Ectodermal cell (in vitro differentiated cells): ENCODE results near the gene DUSP28.

Experiments
- H3K27ac ChIP-seq: 2 replicates; pipeline ENCODE4 v1.7.0; 2013; ENCODE audit warnings: mild to moderate bottlenecking, low read depth, low read length; ENCODE audit not compliant: insufficient read depth, poor library complexity, severe bottlenecking
- H3K27me3 ChIP-seq: 2 replicates; pipeline ENCODE4 v1.7.0; 2013; ENCODE audit warnings: mild to moderate bottlenecking, low read length; ENCODE audit not compliant: insufficient read depth, control insufficient read depth, poor library complexity, severe bottlenecking
- H3K36me3 ChIP-seq: one replicate; pipeline ENCODE4 v1.7.0; 2013; ENCODE audit warnings: low read length; ENCODE audit not compliant: control insufficient read depth, insufficient read depth
- H3K4me1 ChIP-seq: one replicate; pipeline ENCODE4 v1.7.0; 2013; ENCODE audit warnings: low read length; ENCODE audit not compliant: control insufficient read depth, insufficient read depth
- H3K4me3 ChIP-seq: 2 replicates; pipeline ENCODE4 v1.7.0; 2013; ENCODE audit warnings: low read depth, low read length, control low read depth; ENCODE audit not compliant: insufficient read depth
- H3K9me3 ChIP-seq: 2 replicates; pipeline ENCODE4 v1.7.0; 2013; ENCODE audit warnings: mild to moderate bottlenecking, low read length, moderate library complexity; ENCODE audit not compliant: control insufficient read depth
- WGBS, 2 experiments: methylation state at CpG; one replicate each; pipeline ENCODE4 v1.1.7; 2013; ENCODE audit warnings: missing lambda C conversion rate in 2 of 2; 5-methylcytosine and 5-hydroxymethylcytosine counted together

Gene DUSP28

DNA sequence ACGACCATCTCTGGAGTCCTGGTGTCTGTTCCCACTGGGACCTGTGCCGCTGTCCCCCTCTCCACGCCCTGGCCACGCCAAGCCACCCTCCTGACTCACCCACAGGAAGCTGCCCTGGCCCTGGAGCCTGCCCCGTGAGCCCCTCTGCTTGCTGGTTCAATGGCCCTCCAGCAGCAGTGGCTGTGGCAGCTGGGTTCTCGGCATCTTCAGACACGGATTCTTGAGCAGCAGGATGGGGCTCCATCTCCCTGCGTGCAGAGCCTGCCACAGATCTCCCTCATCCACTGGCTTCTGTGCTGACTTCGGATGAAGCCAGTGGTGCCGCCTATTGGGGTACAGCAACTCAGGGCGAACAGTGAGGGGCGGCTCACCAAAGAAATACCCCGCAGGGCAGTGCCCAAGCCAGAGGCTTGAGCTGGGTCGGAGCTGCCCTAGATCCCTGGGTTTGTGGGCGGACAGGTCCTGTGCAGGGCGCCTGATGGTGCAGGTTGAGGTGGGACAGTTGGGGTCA lies 40.3 kb downstream of the DUSP28 start:
- Histone ChIP-seq H3K4me3 (no peak overlapping the region), H3K9me3 (no peaks in the 10 kb centered on the region), H3K36me3 (no peaks in the 10 kb centered on the region), H3K27me3 (no peaks in the 10 kb centered on the region), H3K27ac (no peak overlapping the region), H3K4me1 (peaks cover 3% of the 10 kb centered on the region)
- 94% methylated on average over 16 of the region's 16 CpGs for WGBS, 2 experiments

GRCh38 chr2:240601061-240601830 lies 41.1 kb downstream of the DUSP28 start:
- no peak overlapping the region for H3K27ac ChIP-seq
- H3K36me3 ChIP-seq, result no peaks in the 10 kb centered on the region
- no peaks in the 10 kb centered on the region for H3K27me3 ChIP-seq
- H3K4me3 ChIP-seq, result no peak overlapping the region
- H3K4me1 ChIP-seq, result peaks cover 3% of the 10 kb centered on the region
- WGBS, 2 experiments, result 88 to 89% methylated on average over 20 of the region's 20 CpGs
- no peaks in the 10 kb centered on the region for H3K9me3 ChIP-seq

- Histone ChIP-seq H3K4me1 (peaks cover 3% of the 10 kb centered on the region), H3K27me3 (no peaks in the 10 kb centered on the region), H3K36me3 (no peaks in the 10 kb centered on the region), H3K9me3 (no peaks in the 10 kb centered on the region), H3K4me3 (no peak overlapping the region), H3K27ac (no peak overlapping the region)
- WGBS, 2 experiments, result 95% methylated on average over 11 of the region's 11 CpGs
These were observed 41.6 kb downstream of the DUSP28 start for GRCh38 chr2:240601831-240602160.

DNA sequence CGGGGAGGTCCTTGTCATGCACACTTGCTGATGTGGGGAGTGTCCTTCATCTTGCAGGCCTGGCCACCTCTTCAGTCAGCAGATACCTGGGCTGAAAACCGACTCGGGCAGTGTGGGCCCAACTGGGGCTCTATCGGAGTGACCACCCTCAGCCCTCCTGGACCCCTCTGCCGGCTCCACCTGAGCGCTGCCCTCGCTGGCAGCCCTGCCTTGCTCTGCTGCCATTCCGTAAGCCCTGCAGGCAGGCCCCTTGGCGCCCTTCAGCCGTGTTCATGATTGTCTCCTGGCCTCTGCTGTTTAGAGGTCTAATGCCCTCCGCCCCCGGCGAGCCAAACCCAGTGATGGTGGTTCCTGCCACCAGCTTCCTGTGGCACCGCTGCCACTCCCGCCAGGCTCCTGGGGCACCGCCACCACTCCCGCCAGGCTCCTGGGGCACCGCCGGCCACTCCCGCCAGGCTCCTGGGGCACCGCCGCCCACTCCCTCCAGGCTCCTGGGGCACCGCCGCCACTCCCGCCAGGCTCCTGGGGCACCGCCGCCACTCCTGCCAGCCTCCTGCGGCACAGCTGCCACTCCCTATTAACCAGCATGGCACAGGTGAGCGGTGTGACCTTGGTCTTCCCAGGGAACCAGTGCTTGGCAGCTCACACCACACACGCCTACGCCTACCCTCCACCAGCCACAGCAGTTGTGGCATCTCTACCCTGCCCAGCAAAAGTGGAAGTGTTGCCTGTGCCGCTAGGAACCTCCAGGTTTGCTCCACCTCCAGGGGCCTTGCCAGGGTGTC lies 42.3 kb downstream of the DUSP28 start:
- Histone ChIP-seq H3K27me3 (no peaks in the 10 kb centered on the region), H3K9me3 (no peaks in the 10 kb centered on the region), H3K36me3 (no peaks in the 10 kb centered on the region), H3K27ac (no peak overlapping the region), H3K4me3 (no peak overlapping the region), H3K4me1 (peaks cover 3% of the 10 kb centered on the region)
- WGBS, 2 experiments, result 91 to 92% methylated on average over 32 of the region's 32 CpGs

- WGBS, 2 experiments, result 91 to 92% methylated on average over 22 of the region's 22 CpGs
- no peak overlapping the region for H3K4me3 ChIP-seq
- H3K27ac ChIP-seq, result no peak overlapping the region
- H3K9me3 ChIP-seq, result no peaks in the 10 kb centered on the region
- H3K36me3 ChIP-seq, result no peaks in the 10 kb centered on the region
- H3K27me3 ChIP-seq, result no peaks in the 10 kb centered on the region
- peaks cover 3% of the 10 kb centered on the region for H3K4me1 ChIP-seq
These were observed 43.1 kb downstream of the DUSP28 start for GRCh38 chr2:240603081-240603835.

DNA sequence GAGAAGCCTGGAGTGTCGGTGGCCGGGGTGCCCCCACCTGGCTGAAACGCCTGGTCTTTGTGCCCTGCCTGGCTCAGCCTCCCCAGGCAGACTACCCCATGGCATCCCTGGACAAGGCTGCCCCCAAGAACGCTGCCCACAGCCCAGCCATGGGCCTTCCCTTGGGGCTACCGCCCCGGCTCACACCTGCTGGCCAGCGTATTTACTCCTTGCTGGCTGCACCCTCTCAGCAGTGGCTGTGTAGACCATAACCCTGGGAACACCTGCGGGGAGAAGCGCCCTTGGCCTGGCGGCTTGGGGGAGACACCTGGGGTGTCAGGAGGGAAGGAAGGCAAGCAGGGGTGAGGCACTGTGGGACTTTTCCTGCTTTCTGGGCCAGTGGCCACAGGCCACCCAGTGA lies 43.7 kb downstream of the DUSP28 start:
- Histone ChIP-seq H3K4me1 (peaks cover 3% of the 10 kb centered on the region), H3K9me3 (no peaks in the 10 kb centered on the region), H3K27ac (no peak overlapping the region), H3K36me3 (no peaks in the 10 kb centered on the region), H3K27me3 (no peaks in the 10 kb centered on the region), H3K4me3 (no peak overlapping the region)
- WGBS, 2 experiments, result 92% methylated on average over 10 of the region's 10 CpGs

DNA sequence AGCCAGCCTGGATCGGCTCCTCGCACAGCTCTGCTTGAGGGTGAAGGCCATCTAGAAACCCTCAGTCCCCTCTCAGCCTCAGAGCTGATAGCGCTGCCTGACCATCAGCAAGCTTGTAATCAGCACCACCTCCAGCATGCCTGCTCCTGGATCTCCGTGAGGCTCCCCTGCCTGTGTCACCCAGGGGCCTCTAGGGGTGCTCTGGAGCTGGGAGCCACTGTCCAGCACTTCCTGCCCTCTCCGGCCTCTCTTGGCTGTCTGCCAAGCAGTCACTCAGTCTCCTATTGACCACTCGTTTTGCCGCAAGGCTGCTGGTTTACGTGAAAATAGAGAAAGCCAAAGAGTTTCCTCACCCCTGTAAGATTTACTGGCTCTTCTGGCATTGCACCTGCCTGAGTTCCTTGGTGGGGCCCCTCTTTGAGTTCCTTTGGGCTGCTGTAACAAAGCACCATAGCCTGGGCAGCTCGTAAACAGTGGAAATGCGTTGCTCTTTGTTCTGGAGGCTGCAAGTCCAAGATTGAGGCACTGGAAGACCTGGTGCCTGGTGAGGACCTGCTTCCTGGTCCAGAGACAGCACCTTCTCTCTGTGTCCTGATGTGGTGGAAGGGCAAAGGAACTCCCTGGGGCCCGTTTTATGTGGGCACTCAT lies 44.3 kb downstream of the DUSP28 start:
- no peak overlapping the region for H3K27ac ChIP-seq

DNA sequence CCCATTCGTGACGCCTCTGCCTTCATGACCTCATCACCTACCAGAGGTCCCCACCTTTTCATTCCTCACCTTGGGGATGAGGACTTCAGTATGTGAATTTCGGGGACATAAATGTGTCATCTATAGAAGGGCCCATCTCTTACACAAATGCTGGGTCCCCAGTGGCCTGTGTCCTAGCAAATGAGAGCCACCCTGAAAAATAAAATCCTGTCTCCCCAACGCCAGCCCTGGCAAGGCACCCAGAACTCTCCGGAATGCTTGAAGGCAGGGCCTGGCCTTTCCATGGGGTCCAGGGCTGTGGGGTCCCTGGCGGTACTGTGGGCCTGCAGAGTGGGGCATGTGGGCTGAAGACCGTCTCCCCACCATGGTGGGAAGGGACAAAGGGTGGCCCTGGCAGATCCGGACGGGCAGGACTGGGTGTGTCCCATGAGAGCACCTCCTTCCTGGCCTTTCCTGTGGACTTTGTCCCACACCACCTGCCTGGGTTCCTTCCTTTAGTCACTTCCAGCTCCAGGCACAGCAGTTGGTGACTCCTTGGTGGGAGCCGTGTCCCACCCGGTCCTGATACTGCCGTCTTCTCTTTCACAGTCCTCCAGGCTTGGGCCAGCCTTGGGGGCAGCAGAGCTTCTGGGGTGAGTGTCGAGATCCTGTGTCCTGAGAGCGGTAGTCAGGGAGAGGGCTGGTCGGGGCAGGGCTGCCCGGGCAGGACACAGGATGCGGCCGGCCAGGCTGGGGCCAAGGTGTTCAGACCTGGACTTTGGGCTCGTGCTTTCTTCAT lies 45.0 kb downstream of the DUSP28 start:
- Histone ChIP-seq H3K9me3 (no peaks in the 10 kb centered on the region), H3K4me1 (peaks cover 3% of the 10 kb centered on the region), H3K27ac (no peak overlapping the region), H3K27me3 (no peaks in the 10 kb centered on the region), H3K36me3 (no peaks in the 10 kb centered on the region), H3K4me3 (no peak overlapping the region)
- WGBS, 2 experiments, result 92 to 93% methylated on average over 19 of the region's 19 CpGs

More for the DNA sequence above, 44.3 kb downstream of the DUSP28 start:
- no peak overlapping the region for H3K4me3 ChIP-seq
- no peaks in the 10 kb centered on the region for H3K36me3 ChIP-seq
- peaks cover 3% of the 10 kb centered on the region for H3K4me1 ChIP-seq
- 69 to 70% methylated on average over 11 of the region's 11 CpGs for WGBS, 2 experiments
- H3K27me3 ChIP-seq, result no peaks in the 10 kb centered on the region
- no peaks in the 10 kb centered on the region for H3K9me3 ChIP-seq
